Hepatocyte (in vitro differentiated cells): ENCODE data around the gene CELF5.

Experiments used
- CTCF ChIP-seq: fragments of 200-600 bp; sonication (generic); IDR thresholded peaks from 2 replicates; pipeline ENCODE4 v1.5.1; 2016; ENCODE audit warnings: antibody characterized with exemption, mild to moderate bottlenecking; ENCODE audit not compliant: poor library complexity
- EZH2phosphoT487 ChIP-seq: fragments of 200-600 bp; sonication (generic); IDR thresholded peaks from one replicate; pipeline ENCODE4 v1.6.1; 2018; ENCODE audit warnings: antibody characterized with exemption, mild to moderate bottlenecking, low read depth, moderate library complexity; ENCODE audit not compliant: unreplicated experiment, severe bottlenecking

GRCh38 chr19:3294080-3294850 lies 69.8 kb downstream of the CELF5 start:
- TF ChIP-seq EZH2phosphoT487, result no peak
- TF ChIP-seq CTCF, result no peak
